Skeletal muscle satellite cell (primary cell): ENCODE data around the gene ZFP36L2.
A peak's percentile ranks its signal among the peaks of the same experiment; 100 is the strongest.

Experiments
- H3K27me3 ChIP-seq: 2 replicates; pipeline ENCODE4 v1.7.0; 2013; ENCODE audit warnings: low read length; ENCODE audit not compliant: control insufficient read depth, insufficient read depth
- H3K36me3 ChIP-seq: 2 replicates; pipeline ENCODE4 v1.7.0; 2013; ENCODE audit warnings: mild to moderate bottlenecking, control low read depth, low read length; ENCODE audit not compliant: insufficient read depth
- H3K4me1 ChIP-seq: 2 replicates; pipeline ENCODE4 v1.7.0; 2013; ENCODE audit warnings: low read length; ENCODE audit not compliant: control insufficient read depth, insufficient read depth
- H3K4me2 ChIP-seq: 2 replicates; pipeline ENCODE4 v1.7.0; 2013; ENCODE audit warnings: mild to moderate bottlenecking, low read length
- H3K4me3 ChIP-seq: 2 replicates; pipeline ENCODE4 v1.7.0; 2013; ENCODE audit warnings: low read length
- H3K9ac ChIP-seq: 2 replicates; pipeline ENCODE4 v1.7.0; 2013; ENCODE audit warnings: mild to moderate bottlenecking, low read depth, low read length, moderate library complexity
- H3K9me3 ChIP-seq: replicated peaks from 2 replicates; pipeline ENCODE4 v1.7.0; 2013; ENCODE audit warnings: mild to moderate bottlenecking, control low read depth, low read length

Gene ZFP36L2

DNA sequence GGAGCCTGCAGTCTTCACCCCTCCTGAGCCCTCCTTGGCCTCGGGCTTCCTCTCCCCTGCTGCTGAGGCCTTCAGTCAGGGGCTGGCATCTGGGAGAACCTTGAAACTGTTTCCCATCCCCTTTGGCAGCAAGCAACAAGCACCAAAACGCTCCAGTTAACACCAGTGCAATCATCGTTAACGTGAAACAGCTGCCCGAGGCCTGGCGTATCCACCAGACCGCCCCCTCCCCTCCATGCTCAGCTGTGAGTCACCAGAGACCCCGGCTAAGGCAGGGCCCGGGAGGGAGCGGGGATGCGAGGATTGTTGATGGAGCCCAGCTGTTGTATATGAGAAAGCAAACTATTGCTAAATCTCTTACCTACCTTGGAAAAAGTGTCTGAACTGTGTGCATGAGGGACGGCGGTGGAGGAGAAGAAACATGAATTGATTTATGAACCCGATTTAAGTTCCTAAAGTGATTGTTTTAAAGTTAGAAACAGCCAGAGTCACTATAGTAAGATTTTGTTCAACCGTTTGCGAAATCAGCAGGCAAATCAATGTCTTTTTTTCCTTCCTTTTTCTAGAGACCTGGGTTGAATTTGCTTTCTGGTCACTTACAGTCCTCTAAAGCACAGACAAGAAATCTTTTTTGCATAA lies 5.2 kb downstream of the ZFP36L2 start:
- Histone ChIP-seq H3K9ac (peak overlapping the region; percentile 99), H3K27me3 (no peaks in the 10 kb centered on the region), H3K9me3 (no peaks in the 10 kb centered on the region), H3K36me3 (peaks cover 37% of the 10 kb centered on the region), H3K4me2 (peak overlapping the region; percentile 81), H3K4me1 (peaks cover 40% of the 10 kb centered on the region), H3K4me3 (peak overlapping the region; percentile 97)

DNA sequence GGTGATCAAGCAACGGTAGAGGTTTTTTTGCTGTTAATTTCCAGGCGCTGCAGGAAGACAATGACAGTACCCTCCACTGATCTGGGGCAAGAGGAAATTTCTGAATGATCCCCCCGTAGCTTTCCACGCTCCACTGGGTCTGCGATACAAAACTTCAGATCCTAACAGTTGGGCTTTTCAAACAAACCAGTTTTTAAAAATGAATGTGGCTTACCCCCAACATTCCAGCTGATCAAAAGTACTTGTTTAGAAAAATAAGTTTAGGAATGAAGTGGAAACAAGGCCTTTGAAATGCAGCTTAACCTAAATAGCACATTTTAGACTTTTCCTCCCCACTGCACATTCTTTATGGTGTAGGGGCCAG lies 5.7 kb downstream of the ZFP36L2 start:
- Histone ChIP-seq H3K9me3 (no peaks in the 10 kb centered on the region), H3K27me3 (no peaks in the 10 kb centered on the region), H3K36me3 (peaks cover 36% of the 10 kb centered on the region), H3K9ac (peak overlapping the region; percentile 99), H3K4me1 (peaks cover 40% of the 10 kb centered on the region), H3K4me2 (peak overlapping the region; percentile 81), H3K4me3 (peak overlapping the region; percentile 97)

DNA sequence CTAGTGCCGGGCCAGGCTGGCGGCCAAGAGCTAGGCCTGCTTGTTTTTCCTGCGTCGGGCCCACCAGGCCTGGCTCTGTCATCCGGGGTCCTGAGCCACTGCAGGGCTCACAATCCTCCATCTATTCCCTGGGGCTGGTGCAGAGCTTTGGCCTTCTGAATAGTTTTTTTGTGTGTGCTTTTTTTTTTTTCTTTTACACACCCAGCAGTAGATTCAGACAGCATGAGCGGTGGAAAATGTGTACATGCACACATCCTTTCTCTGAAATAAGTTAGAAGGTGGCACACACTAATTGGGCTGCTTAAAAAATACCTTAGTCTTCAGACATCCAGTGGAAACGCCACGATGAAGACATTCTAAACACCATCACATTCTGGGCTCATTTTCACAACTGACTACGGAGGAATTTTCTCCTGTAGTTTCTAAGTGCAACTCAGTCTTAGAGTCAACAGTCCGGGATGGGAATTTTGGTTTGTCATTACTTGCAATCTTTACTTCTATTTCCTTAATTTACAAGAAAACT lies 6.1 kb downstream of the ZFP36L2 start:
- H3K4me2 ChIP-seq: peak overlapping the region; percentile 81
- H3K27me3 ChIP-seq: no peaks in the 10 kb centered on the region
- H3K4me1 ChIP-seq: peaks cover 40% of the 10 kb centered on the region
- H3K9ac ChIP-seq: peak overlapping the region; percentile 99
- H3K9me3 ChIP-seq: no peaks in the 10 kb centered on the region
- peak overlapping the region; percentile 97 for H3K4me3 ChIP-seq
- H3K36me3 ChIP-seq: peaks cover 32% of the 10 kb centered on the region

DNA sequence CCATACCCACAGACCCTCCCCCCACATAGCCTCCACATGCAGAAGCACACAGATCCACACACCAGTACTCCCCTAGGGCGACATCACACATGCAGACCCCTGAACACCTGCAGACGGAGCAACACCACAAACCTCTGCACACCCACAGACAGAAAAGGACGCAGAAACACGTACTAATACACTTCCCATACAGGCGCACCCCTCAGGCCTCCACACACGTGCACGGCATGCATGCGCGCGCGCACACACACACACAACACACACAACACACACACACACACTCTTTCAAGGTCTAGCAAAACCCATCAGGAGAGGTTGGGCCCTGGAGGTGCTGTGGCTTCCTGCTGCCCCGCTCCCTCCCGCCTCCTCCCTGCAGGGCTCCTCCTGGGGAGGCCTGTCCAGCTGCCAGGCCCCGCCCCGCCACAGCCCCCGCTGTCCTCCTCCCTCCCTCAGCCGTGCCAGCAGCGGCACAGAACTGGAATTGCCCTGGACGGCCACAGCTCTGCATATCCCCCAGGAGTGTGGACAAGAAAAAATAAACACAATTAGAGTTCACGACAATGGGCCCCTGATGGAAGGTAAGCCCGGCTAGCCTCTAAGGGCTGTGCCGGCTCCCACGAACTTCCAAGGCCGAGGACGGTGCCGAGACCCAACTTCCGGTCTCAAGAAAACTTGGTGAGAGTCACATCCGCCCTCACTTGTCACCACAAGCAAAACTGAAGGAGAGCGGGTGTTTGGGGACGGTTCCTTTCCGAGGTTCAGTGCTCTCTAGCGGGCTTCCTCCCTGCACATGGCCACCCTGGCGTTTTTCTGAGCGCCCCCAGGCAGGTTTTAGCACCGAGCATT lies 6.8 kb downstream of the ZFP36L2 start:
- Histone ChIP-seq H3K4me3 (peak overlapping the region; percentile 97), H3K9ac (peak overlapping the region; percentile 99), H3K27me3 (no peaks in the 10 kb centered on the region), H3K9me3 (no peaks in the 10 kb centered on the region), H3K36me3 (peaks cover 26% of the 10 kb centered on the region), H3K4me2 (peak overlapping the region; percentile 81), H3K4me1 (peaks cover 40% of the 10 kb centered on the region)

DNA sequence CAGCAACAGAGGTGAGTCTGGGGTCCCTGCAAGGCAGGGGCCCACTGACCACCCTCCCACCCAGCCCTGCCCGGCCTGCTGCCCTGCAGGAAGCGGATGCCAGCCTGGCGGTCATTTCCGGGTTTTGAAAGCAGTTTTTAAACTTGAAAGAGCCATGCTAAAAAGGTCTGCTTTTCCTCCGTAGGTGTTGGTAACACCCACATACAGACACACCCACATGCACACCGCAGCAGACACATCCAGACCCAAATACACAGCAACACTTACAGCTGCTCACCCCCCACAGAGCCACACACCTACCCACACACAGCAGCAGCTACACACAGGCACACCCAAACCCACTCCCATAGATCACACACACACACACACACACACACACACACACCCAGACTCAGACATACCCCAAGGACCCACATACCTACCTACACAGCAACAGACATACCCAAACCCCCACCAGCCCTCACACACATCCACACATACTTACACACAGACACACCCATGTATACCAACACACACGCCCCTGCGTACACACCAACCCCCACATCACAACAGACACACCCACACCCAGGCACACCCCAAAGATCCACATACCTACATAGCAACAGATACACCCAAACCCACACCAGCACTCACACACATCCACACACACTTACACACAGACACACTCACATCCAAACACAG lies 7.6 kb downstream of the ZFP36L2 start:
- H3K4me1 ChIP-seq: peaks cover 40% of the 10 kb centered on the region
- H3K4me3 ChIP-seq: peak overlapping the region; percentile 97
- H3K4me2 ChIP-seq: peak overlapping the region; percentile 81
- peaks cover 18% of the 10 kb centered on the region for H3K36me3 ChIP-seq
- no peaks in the 10 kb centered on the region for H3K27me3 ChIP-seq
- H3K9me3 ChIP-seq: no peaks in the 10 kb centered on the region
- H3K9ac ChIP-seq: peak overlapping the region; percentile 99

DNA sequence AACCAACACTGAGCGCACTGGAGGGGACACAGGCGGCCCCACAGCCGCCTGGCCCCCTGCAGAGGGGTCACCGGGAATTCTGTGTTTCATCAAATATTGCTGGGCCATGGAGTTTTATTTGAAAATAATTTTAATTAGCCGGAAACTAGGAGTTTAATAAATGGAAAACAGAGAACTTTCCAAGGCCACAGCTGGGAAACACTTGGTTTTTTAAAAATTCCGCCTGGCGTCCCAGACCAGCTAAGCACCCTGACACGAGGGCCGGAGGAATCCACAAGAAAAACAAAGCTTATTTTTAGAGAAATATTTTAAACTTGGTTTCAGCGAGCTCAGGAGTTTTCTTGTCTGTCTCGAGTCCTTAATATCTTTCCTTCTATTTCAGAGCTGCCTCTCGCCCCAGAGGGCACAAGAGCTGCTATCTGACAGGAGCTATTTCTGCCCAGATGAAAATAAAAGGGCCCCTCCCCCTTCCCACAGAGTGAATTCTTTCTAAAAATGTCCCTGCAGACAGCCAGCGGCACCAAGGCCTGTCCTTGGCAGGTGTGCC lies 8.2 kb downstream of the ZFP36L2 start:
- Histone ChIP-seq H3K9ac (peak overlapping the region; percentile 99), H3K4me3 (no peak overlapping the region), H3K4me2 (peak overlapping the region; percentile 81), H3K4me1 (peaks cover 40% of the 10 kb centered on the region), H3K9me3 (no peaks in the 10 kb centered on the region), H3K36me3 (peaks cover 12% of the 10 kb centered on the region), H3K27me3 (no peaks in the 10 kb centered on the region)

DNA sequence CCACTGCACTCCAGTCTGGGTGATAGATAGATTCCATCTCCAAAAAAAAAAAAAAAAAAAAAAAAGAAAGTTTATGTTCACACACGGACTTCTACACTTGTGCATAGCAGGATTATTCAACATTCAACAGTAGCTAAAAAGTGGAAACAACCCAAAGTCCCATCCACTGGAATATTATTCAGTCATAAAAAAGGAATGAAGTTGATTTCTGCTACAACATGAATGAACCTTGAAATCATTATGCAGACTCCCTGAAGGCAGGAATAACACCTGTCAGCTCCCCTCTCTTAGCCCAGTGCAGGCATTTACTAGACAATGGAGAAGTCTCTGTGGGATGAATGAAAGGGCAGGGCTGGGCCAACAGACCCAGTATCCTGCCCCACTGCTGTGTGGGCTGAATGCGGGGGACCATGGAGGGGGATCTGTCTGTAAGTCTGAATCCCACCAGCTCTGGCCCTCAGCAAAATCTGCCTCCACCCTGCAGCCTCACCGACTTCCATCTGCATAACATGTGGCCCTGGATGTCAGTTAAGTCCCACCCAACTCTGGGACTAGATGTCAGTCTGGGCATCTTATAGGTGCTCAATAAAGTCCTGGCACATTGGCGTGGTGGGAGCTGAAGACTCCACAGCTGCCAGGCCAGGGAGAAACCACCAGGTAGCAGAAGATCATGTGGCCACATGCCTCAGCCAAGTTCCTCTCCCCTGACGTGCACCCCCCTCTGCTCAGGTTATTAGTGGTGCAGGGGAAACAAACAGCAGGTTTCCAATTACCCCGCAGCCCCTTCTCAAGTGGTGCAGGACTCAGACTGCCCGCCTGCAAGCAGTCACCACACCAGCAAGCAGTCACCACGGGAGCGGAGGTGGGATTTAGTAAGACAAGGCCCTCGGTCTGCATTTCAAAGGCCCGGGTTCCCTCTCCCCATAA lies 8.9 kb downstream of the ZFP36L2 start:
- Histone ChIP-seq H3K4me3 (no peak overlapping the region), H3K4me2 (peak overlapping the region; percentile 81), H3K27me3 (no peaks in the 10 kb centered on the region), H3K9ac (peak overlapping the region; percentile 99), H3K4me1 (peaks cover 40% of the 10 kb centered on the region), H3K9me3 (no peaks in the 10 kb centered on the region), H3K36me3 (peaks cover 4% of the 10 kb centered on the region)

DNA sequence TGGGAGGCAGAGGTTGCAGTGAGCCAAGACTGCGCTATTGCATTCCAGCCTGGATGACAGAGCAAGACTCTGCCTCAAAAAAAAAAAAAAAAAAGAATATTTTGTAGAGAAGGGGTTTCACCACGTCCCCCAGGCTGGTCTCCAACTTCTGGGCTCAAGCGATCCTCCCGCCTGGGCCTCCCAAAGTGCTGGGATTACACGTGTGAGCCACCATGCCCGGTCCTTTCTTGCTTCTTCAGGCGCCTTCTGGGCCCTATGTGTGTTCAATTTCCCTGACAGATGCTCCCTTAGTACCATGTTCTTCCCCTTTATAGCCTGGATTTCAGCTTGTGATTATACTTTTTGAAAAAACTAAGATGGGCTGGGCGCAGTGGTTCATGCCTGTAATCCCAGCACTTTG lies 9.8 kb downstream of the ZFP36L2 start:
- H3K4me2 ChIP-seq: no peak overlapping the region
- H3K9me3 ChIP-seq: no peaks in the 10 kb centered on the region
- H3K27me3 ChIP-seq: no peaks in the 10 kb centered on the region
- H3K4me1 ChIP-seq: peaks cover 39% of the 10 kb centered on the region
- H3K4me3 ChIP-seq: no peak overlapping the region
- no peaks in the 10 kb centered on the region for H3K36me3 ChIP-seq
- no peak overlapping the region for H3K9ac ChIP-seq

DNA sequence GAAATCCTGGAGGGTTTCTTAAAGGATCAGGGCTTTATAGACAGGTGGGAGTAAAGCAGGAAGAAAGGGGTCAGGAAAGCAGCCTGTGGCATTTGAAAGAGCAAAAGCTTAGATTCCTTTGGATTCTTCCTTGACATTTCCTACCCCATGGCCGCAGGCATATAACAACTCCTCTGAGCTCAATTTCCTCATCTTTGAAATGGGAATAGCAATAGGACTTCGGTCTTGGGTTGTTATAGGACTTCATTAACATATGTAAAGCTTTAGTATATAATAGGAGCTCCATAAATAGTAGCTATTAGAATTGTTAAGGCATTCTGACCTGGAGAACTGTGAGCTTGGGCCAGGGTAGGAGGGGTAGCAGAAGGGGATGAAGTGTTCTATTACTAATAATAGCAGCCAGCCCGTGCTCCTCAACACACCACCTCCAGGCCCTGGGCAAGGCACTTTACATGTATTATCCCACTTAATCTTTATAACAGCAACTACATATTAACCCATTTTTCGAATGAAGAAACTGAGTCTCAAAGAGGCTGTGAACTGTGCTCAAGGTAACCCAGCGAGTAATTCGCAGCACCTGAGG lies 10.6 kb downstream of the ZFP36L2 start:
- H3K4me2 ChIP-seq: no peak overlapping the region
- no peaks in the 10 kb centered on the region for H3K9me3 ChIP-seq
- no peaks in the 10 kb centered on the region for H3K36me3 ChIP-seq
- H3K4me1 ChIP-seq: peaks cover 30% of the 10 kb centered on the region
- no peaks in the 10 kb centered on the region for H3K27me3 ChIP-seq
- no peak overlapping the region for H3K9ac ChIP-seq
- H3K4me3 ChIP-seq: no peak overlapping the region

DNA sequence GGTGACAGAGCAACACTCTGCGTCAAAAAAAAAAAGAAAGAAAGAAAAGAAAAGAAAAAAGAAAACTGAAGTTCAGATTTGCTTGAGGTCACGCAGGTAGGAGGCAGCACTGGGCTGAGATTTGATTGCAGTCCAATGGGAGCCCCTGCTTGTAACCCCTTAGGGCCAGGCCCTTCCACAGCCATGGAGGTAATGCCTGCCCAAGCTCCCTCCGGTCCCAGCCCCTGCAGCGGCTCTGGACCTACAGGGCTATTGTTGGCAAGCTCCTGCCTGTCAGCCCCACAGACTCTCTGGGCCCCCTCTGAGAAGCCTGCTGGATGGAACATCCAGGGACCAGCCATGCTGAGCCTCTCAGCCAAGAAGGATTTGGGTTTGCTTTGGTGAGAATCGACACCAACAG lies 12.2 kb downstream of the ZFP36L2 start:
- Histone ChIP-seq H3K4me1 (peaks cover 16% of the 10 kb centered on the region), H3K9ac (no peak overlapping the region), H3K36me3 (no peaks in the 10 kb centered on the region), H3K9me3 (no peaks in the 10 kb centered on the region), H3K4me3 (no peak overlapping the region), H3K4me2 (no peak overlapping the region), H3K27me3 (no peaks in the 10 kb centered on the region)
